ENCODE results near the gene IKBIP. TPM values are rescaled to one million over a fixed set of nuclear protein-coding genes. Genes with fewer than 3 reads are reported as not detected.
"Not testable (repeated sequence)": the region's sequence is repeated elsewhere in the genome, so short reads cannot be mapped to it uniquely, and the experiment has no call there.

Gene IKBIP
- total RNA-seq, 6 experiments from 2014 or later, result 96.6 to 131 (median 108) TPM

GRCh38 chr12:98645572-98646067 lies 1.0 kb upstream of the IKBIP start:
- peaks cover 2% of the 10 kb centered on the region for H3K27me3 Mint-ChIP-seq (ENCODE audit: insufficient read depth)
- H3K4me3 Mint-ChIP-seq, result peak overlapping the region; percentile 89
- no peaks in the 10 kb centered on the region for H3K9me3 Mint-ChIP-seq
- peaks cover 40% of the 10 kb centered on the region for H3K4me1 Mint-ChIP-seq (ENCODE audit: low read depth)
- no peak for TF ChIP-seq CTCF (IDR thresholded peaks at IDR 0.05)
- peaks cover 7% of the 10 kb centered on the region for H3K36me3 Mint-ChIP-seq (ENCODE audit: low read depth)
- peak overlapping the region; percentile 77 for H3K27ac Mint-ChIP-seq
- no peak for DNase-seq

GRCh38 chr12:98644433-98644711 lies 216 bp downstream of the IKBIP start:
- Mint-ChIP-seq H3K4me1 (ENCODE audit: low read depth) (peaks cover 43% of the 10 kb centered on the region), H3K9me3 (no peaks in the 10 kb centered on the region), H3K27ac (peak overlapping the region; percentile 96), H3K36me3 (ENCODE audit: low read depth) (peaks cover 7% of the 10 kb centered on the region), H3K4me3 (peak overlapping the region; percentile 89), H3K27me3 (ENCODE audit: insufficient read depth) (peaks cover 2% of the 10 kb centered on the region)
- DNase-seq, result peak; percentile 36
- peak; percentile 48 for TF ChIP-seq CTCF (IDR thresholded peaks at IDR 0.05)

- not testable (repeated sequence) for DNase-seq; H3K36me3 Mint-ChIP-seq (ENCODE audit: low read depth); H3K27me3 Mint-ChIP-seq (ENCODE audit: insufficient read depth); H3K9me3 Mint-ChIP-seq
- H3K4me3 Mint-ChIP-seq, result peak overlapping the region; percentile 89
- peaks cover 47% of the 10 kb centered on the region for H3K4me1 Mint-ChIP-seq (ENCODE audit: low read depth)
- H3K27ac Mint-ChIP-seq, result peak overlapping the region; percentile 96; the same call in 1 of the 2 replicates
These were observed 1.8 kb downstream of the IKBIP start for GRCh38 chr12:98642801-98643200.

GRCh38 chr12:98639491-98639890 lies 5.1 kb downstream of the IKBIP start:
- H3K9me3 Mint-ChIP-seq, result no peaks in the 10 kb centered on the region
- no peak for DNase-seq
- TF ChIP-seq CTCF (IDR thresholded peaks at IDR 0.05), result no peak
- no peaks in the 10 kb centered on the region; the same call in 1 of the 2 replicates for H3K27me3 Mint-ChIP-seq (ENCODE audit: insufficient read depth)
- no peak overlapping the region for H3K4me3 Mint-ChIP-seq
- no peak overlapping the region for H3K27ac Mint-ChIP-seq
- peaks cover 62% of the 10 kb centered on the region for H3K4me1 Mint-ChIP-seq (ENCODE audit: low read depth)
- peaks cover 7% of the 10 kb centered on the region; the same call in 1 of the 2 replicates for H3K36me3 Mint-ChIP-seq (ENCODE audit: low read depth)

GRCh38 chr12:98638009-98638408 lies 6.6 kb downstream of the IKBIP start:
- peaks cover 6% of the 10 kb centered on the region; the same call in 1 of the 2 replicates for H3K36me3 Mint-ChIP-seq (ENCODE audit: low read depth)

GRCh38 chr12:98637068-98637467 lies 7.5 kb downstream of the IKBIP start:
- TF ChIP-seq CTCF (IDR thresholded peaks at IDR 0.05), result no peak
- H3K27me3 Mint-ChIP-seq (ENCODE audit: insufficient read depth), result no peaks in the 10 kb centered on the region
- no peaks in the 10 kb centered on the region for H3K9me3 Mint-ChIP-seq
- H3K4me3 Mint-ChIP-seq, result no peak overlapping the region
- DNase-seq, result no peak
- peaks cover 6% of the 10 kb centered on the region; the same call in 1 of the 2 replicates for H3K36me3 Mint-ChIP-seq (ENCODE audit: low read depth)
- peaks cover 59% of the 10 kb centered on the region for H3K4me1 Mint-ChIP-seq (ENCODE audit: low read depth)
- peak overlapping the region; percentile 64 for H3K27ac Mint-ChIP-seq

More at GRCh38 chr12:98638009-98638408, 6.6 kb downstream of the IKBIP start:
- no peak overlapping the region for H3K4me3 Mint-ChIP-seq
- no peaks in the 10 kb centered on the region for H3K9me3 Mint-ChIP-seq
- no peaks in the 10 kb centered on the region for H3K27me3 Mint-ChIP-seq (ENCODE audit: insufficient read depth)
- no peak for DNase-seq
- peaks cover 64% of the 10 kb centered on the region for H3K4me1 Mint-ChIP-seq (ENCODE audit: low read depth)
- no peak for TF ChIP-seq CTCF (IDR thresholded peaks at IDR 0.05)
- peak overlapping the region; percentile 42; the same call in 1 of the 2 replicates for H3K27ac Mint-ChIP-seq
